Measurements from ENCODE around the gene NOL4L.

- TF ChIP-seq CTCF (IDR thresholded peaks at IDR 0.05) (no peak), POLR2A (IDR thresholded peaks at IDR 0.05) (no peak)
These were observed 4.6 kb upstream of the NOL4L start for GRCh38 chr20:32589769-32590168.

Measured in thyroid gland (tissue), 4 donors.